Nephron progenitor cell (in vitro differentiated cells): ENCODE results near the gene CLDND2.

ENCODE experiments used
- DNase-seq: peaks from one replicate; pipeline ENCODE4 v3.0.0; 2021
- H3K27ac Mint-ChIP-seq: 2 replicates; pipeline ENCODE4 v1.8.0; 2021; ENCODE audit warnings: mild to moderate bottlenecking, moderate library complexity, mixed read lengths
- H3K27me3 Mint-ChIP-seq: 2 replicates; pipeline ENCODE4 v1.8.0; 2021; ENCODE audit warnings: mild to moderate bottlenecking, low read depth, mixed read lengths; ENCODE audit not compliant: poor library complexity
- H3K36me3 Mint-ChIP-seq: 2 replicates; pipeline ENCODE4 v1.8.0; 2021; ENCODE audit warnings: low read depth, mixed read lengths
- H3K4me1 Mint-ChIP-seq: 2 replicates; pipeline ENCODE4 v1.8.0; 2021; ENCODE audit warnings: mixed read lengths
- H3K4me3 Mint-ChIP-seq: 2 replicates; pipeline ENCODE4 v1.8.0; 2021; ENCODE audit warnings: mild to moderate bottlenecking, moderate library complexity, mixed read lengths
- H3K9me3 Mint-ChIP-seq: 2 replicates; pipeline ENCODE4 v1.8.0; 2021; ENCODE audit warnings: mild to moderate bottlenecking, moderate library complexity, mixed read lengths
- TF ChIP-seq, protein P1 (sequence below): fragments of 200-600 bp; sonication (generic); IDR thresholded peaks from 2 replicates; pipeline ENCODE4 v1.5.0; 2021; ENCODE audit warnings: antibody characterized with exemption

The CLDND2 gene

DNA sequence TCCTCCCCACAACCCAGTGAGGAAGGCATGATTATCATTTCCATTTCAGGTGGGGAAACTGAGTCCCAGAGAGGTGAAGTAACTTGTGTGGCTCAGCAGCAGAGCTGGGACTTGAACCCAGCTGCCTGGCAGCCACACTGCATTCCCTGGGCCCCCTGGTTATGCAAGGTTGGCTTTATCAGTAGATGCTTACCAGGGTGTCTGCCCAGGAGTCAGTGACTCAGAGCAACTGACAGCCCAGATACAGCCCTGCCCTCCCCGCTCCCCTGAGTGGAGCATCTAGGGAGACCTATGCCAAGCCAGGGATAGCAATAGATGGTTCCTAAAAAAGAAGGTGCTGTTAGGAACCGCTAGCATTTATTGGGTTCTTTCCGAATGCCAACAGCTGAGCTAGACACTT, 51.4 kb downstream of the CLDND2 start:
- Mint-ChIP-seq H3K4me3 (no peak overlapping the region), H3K27me3 (peaks cover 43% of the 10 kb centered on the region), H3K27ac (no peak overlapping the region), H3K9me3 (peaks cover 13% of the 10 kb centered on the region), H3K36me3 (peaks cover 11% of the 10 kb centered on the region), H3K4me1 (peaks cover 26% of the 10 kb centered on the region)
- DNase-seq, result no peak
- TF ChIP-seq, protein P1, sequence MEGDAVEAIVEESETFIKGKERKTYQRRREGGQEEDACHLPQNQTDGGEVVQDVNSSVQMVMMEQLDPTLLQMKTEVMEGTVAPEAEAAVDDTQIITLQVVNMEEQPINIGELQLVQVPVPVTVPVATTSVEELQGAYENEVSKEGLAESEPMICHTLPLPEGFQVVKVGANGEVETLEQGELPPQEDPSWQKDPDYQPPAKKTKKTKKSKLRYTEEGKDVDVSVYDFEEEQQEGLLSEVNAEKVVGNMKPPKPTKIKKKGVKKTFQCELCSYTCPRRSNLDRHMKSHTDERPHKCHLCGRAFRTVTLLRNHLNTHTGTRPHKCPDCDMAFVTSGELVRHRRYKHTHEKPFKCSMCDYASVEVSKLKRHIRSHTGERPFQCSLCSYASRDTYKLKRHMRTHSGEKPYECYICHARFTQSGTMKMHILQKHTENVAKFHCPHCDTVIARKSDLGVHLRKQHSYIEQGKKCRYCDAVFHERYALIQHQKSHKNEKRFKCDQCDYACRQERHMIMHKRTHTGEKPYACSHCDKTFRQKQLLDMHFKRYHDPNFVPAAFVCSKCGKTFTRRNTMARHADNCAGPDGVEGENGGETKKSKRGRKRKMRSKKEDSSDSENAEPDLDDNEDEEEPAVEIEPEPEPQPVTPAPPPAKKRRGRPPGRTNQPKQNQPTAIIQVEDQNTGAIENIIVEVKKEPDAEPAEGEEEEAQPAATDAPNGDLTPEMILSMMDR, result no peak
